Activated CD8-positive, alpha-beta memory T cell treated with anti-CD3 and anti-CD28 coated beads for 48 hours (primary cell): ENCODE data around the gene ETV1.
"Not testable (repeated sequence)": the region's sequence is repeated elsewhere in the genome, so short reads cannot be mapped to it uniquely, and the experiment has no call there.

Experiments used
- DNase-seq, 3 experiments: peaks; one replicate each; pipeline ENCODE4 v3.0.0-alpha.2; 2020; ENCODE audit warnings: low read depth in 2 of 3, low spot score in 2 of 3

Gene ETV1

DNA sequence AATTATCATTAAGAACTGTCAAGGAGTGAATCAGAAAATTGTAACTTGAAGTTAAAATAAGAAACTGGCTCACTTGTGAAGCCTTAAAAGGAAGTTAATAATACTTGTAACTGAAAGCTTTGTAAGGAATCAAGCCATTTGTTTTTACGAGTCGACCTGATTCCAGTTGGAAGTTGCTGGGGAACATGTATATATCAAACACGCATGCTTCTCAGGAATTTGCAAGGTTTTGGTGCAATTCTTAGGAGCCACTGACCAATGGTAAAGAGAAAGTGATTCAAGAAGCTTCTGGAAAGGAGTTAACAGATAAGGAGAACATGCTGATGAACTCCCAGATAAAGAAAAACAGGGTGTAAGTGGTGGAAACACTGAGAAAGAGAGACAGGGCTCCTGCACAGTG lies 56.4 kb downstream of the ETV1 start:
- no peak for DNase-seq

DNA sequence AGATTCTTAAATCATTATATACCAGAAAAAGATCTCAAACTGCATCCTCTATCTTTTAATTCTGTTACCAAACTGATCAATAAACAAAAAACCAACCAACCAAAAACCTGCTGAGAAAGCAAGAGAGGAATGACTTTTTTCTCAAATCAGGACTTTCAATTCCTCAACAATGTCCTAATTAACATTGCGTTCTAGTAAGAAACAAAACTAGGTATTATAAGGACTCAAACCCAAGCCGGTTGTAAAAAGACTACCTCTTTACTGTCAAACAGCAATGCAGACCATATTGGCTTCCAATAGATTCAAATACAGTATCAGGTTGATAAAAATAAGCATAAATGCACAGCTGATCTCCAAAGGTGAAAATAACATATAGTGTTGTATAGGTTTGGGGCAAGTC lies 57.3 kb downstream of the ETV1 start:
- DNase-seq: no peak

DNA sequence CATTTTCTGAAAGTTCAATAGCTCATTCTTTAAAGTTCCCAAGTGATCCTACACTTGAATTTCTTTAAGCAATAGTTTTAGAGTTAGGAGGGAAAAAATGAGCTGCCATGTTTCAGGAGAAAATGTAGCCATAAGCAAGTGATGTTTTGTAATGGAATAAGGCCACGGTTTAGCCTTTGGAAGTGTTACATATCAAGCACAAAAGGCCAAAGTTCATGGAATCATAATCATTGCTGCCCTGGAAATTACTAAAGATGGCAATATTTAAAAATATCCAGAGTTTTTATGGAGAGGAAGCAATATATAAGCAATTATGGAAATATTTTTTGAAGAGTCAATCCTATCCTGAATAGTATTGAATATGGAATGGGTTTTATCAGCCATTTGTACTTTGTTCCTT lies 68.4 kb downstream of the ETV1 start:
- no peak for DNase-seq

DNA sequence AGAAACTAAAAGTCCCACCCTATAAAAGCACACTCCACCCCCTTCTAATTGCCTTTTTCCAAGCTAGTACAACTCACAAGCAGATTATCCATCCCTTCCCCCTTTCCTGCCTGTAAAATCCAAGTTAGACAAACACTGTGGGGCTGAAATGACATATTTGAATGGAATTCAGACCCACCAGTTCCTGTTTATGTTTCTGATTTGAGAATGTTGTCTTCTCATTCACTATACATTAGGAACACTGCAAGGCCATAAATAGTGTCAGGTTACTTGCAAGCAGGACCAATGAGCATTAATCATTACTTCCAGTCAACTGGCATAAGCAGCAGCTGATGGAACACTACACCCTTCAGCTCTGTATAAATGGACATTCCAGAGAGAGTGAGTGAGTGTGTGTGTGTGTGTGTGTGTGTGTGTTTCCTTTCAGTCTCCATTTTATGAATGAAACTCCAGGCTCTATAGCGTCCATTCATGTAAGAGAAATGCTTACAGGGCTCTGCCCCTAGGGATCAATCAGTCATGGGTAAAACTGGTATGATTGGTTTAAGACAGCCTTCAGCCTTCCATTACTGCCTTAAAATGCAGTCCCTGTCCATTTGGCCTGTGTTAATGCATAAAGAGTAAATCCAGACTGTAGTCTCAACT lies 69.3 kb downstream of the ETV1 start:
- no peak for DNase-seq

DNA sequence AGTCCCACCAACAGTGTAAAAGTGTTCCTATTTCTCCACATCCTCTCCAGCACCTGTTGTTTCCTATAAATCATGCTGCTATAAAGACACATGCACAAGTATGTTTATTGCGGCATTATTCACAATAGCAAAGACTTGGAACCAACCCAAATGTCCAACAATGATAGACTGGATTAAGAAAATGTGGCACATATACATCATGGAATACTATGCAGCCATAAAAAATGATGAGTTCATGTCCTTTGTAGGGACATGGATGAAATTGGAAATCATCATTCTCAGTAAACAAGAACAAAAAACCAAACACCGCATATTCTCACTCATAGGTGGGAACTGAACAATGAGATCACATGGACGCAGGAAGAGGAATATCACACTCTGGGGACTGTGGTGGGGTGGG lies 71.1 kb downstream of the ETV1 start:
- not testable (repeated sequence) for DNase-seq

DNA sequence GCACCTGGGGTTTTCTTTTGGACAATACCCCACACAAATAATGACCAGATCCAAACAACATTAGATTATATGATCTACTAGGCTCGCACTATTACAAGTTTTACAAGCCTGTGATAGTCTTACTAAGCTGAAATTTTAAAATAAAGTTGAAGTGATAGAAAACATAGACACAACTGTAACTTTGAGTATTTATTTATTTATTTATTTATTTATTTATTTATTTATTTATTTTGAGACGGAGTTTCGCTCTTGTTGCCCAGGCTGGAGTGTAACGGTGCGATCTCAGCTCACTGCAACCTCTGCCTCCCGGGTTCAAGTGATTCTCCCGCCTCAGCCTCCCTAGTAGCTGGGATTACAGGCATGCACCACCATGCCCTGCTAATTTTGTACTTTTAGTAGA lies 72.4 kb downstream of the ETV1 start:
- DNase-seq: not testable (repeated sequence)

DNA sequence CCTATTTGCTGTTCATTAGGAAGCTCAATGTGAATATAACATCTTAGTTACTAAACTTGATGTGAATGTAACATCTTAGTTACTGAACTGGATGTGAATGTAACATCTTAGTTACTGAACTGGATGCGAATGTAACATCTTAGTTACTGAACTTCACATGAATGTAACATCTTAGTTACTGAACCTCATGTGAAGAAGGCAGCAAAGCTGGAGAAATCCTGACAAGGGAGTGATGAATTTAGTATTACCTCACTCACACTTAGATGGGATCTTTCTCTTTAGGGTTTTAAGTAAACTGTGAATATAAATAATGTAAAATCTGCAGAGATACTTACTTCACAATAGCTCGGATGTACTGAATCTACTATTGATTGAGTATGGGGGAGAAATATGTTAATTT lies 73.6 kb downstream of the ETV1 start:
- DNase-seq: no peak

DNA sequence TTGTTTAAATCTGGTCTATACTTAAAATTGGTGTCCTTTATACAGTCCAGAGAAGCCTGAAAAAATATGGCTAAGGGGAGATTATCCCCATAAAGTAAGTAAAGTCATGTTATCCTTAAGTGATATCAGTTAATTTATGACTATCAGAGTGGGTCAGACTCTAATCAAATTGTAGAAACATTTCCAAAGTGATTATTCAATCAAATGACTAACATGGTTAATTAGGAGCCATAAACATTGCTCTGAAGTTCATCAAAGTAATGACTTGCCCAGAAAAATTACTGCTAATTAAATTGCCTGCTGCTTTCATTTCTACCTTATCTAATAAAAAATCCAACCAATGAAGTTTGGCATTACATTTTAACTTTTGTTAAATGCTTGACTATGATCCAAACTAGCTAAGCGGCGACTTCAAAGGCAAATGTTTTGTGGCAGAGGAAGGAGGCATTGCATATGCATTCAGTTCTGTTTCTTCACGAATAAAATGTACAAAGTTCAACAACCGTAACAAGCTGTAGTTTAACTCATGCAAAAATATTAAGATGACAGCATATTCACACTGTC lies 76.7 kb downstream of the ETV1 start:
- DNase-seq: no peak

DNA sequence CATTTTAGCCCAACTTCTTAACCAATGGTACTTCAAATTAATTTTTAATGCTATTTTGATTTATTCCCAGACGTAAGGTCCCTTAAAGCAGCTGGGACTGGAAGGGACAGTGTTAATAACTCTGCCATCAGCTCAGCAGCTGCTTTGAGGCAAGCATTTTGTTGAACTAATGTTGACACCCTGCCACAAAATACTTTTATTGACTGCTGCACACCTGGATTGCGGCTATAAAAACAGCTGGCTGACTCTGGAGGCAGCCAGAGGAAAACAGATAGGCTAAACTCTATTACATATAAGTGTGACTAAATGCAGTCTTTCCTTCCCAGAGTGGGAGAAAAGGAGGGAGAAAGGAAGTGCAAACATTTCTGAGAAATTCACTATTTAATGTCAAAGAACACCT lies 77.6 kb downstream of the ETV1 start:
- no peak for DNase-seq

DNA sequence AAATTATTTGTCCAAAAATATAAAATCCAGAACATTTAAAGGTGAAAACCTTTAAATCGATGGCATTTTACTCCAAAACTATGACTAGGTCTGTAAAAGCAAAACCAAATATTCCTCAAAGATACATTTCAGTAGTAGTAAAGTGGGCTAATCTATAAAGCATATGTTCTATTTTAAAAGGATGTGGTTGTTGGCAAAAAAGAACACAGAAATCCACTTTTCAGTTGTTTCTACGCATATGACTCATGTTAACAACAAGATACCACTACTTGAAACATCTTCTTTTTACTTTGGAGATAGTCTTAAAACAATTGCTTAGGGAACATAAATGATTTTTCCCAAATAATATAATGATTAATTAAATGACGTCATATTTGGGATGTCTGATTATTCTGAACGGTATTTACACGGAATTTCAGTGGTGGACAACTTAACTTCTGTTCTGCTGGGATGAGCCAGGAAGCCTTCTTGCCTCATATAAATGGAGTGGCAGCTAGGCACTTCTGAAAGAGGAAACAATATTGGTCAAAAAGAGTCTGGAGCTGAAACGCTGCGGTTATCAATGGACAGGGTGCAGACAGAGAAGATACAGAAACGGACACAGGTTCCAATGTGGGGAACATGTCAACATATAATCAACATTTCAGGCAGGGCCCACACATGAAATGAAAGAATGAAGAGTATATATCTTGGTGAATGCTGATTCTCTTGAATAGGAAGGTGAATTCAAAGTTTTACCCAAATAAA lies 78.5 kb downstream of the ETV1 start:
- no peak for DNase-seq

DNA sequence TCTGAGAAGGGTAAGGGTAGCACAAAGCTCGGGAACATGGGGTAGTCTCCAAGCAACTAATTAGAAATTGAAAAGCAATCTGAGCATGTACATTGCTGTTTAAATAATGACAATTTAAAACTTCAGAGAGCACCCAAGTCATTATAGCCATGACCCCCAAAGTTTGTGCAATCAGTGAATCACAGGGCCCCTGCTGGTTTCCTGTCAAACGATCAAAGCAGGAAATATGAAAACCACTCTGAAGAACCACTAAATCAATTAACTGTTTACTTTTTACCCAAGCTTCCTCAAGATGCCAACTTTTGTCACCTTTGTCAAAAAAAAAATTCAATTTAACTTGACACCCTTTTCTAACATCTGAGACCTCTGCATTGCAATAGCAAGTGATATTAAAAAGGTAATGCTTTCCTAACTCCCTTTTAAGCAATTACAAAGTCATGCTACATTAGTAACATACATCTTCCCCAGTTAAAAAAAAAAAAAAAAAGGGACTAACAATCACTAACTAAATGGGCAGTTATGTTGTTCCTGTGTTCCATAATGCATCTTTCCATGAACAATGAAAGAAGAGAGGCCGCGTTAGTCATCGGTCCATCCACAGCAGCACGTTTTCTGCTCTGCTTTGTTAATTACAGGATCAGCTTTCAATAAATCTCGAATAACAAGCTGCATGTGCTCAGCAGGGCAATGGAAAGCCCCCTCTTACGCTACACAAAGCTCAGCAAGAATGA lies 80.6 kb downstream of the ETV1 start:
- DNase-seq: no peak

DNA sequence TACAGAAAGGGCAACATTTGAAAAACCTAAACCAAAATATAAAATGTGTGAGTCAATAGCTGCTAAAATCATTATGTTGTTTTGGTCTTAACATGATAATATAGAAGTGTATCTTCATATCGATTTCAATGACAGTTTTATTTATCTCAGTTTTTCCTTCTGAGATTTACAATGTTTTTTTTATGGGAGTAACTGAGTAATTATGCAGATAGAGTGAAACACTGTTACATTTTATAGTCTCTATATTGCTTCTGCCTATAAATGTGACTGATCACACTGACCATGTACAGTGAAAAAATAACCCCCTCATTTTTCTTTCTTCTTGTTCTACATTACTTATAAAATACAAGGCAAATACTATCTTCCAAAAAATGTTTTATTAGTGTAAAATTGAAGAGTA lies 81.6 kb downstream of the ETV1 start:
- DNase-seq: no peak

DNA sequence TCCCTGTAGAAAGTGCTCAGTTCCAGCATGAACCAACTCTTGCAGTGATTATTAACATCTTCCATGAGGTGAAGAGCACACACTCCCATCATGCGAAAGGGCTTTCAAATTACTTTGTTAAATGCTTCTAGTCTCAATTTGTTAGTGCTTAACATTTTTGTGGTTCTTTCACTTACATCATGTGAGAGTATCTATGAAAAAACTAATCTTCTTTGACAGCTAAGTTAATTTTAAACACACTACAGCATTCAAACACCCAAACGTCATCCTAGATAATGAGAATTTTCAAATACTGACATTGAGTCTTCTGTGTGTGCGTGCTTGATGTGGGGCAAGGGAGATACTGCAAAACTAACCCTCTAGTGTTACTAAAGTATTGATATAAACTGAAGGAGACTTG lies 84.8 kb downstream of the ETV1 start:
- DNase-seq: no peak

DNA sequence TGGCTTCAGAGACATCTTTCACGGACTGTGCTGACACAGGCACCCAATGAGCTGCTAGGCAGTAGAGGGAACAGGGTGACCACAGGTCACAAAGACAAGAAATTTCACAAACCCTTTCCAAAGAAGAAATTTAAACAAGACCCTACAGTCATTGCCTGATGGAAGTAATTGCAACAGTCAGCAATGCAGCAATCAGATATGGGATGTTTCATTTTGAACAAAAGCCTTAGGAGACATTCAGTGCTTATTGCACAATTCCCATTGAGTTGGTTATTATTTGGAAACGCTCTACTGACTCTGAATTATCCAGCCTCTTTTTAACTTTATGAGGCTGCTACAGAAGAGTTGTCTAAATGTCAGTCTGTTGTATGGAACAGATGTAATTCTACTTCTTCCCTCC lies 85.5 kb downstream of the ETV1 start:
- no peak for DNase-seq

DNA sequence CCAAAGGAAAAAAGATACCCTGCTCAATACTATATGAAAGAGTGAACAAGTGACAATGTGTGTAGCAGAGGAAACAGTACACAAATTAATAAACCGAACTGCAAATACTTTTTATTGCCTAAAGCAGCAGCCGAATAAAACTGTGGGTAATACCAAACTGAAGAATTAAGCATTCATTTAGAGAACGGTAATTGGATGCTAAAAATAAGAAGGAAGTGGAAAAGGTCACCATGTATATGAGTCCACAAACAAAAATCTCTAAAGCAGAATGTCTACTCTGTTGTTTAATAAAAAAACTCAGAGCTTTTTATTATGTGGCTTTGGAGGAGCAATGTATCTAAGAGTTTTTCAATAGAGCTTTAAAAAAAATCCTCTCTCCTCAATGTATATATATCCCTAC lies 87.9 kb downstream of the ETV1 start:
- DNase-seq: no peak

DNA sequence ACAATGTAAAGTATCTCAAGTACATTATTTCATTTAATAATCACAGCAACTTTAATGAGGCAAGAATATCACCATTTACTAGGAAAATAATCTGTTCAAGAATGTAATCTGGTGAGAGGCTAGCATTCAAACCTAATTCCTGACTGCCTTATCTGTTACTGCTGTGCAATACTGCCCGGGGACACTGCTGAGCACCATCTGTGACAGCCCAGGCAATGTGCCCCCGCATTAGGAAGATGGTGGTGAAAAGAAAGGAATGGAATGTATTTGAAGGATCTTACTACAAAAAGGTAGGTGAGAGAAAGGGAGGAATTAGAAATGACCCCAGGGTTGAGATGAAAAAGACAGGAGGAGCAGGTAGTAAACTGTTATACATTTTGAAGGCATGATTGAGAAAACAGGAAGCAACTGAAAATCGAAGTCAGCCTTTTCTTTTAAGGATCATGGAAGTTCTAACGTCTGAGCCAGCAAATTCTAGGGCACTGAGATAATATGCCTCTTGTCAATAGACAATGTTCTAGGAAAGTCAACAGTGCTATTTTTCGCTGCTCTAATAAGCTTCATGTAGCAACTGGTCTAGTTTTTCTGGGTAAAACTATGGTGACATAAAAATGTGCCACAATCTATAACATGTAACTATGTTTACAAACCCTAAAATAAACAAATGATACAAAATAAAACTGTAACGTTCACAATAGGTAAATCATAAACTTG lies 90.4 kb downstream of the ETV1 start:
- DNase-seq: no peak

DNA sequence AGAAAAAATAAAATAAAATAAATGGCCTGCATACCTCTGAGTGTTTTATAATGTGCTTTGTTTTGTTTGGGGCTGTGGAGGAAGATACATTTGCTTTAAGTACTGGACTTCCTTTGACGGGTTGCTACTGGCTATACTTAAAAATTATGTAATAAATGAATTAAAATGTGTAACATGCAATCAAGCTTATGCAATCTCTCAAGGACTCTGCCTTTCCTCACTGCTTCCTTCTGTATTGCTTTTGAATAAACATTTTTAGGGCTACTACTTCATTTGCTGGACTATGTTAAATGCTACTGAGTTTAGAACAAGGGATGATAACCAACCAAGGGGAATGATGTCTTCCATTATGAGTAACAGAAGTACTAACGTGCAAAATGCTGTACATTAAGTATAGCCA lies 91.6 kb downstream of the ETV1 start:
- no peak for DNase-seq

DNA sequence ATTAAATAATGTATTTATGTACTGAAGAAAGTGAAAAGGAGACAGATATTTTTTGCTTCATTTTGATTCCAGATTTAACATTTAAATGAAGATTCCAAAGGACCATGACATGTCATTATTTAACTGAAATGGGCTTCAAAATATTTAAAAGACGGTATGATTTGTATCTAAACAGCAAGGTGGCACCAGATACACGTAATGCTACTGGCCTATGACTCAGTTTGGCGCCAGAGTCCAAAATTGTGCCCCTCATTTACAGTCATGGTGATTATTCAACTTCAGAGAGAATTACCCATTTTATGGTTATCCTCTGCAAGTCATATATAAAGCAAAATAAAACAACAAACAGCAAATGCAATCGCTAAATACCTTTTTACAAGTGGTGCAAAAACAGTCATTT lies 94.5 kb downstream of the ETV1 start:
- DNase-seq: no peak

DNA sequence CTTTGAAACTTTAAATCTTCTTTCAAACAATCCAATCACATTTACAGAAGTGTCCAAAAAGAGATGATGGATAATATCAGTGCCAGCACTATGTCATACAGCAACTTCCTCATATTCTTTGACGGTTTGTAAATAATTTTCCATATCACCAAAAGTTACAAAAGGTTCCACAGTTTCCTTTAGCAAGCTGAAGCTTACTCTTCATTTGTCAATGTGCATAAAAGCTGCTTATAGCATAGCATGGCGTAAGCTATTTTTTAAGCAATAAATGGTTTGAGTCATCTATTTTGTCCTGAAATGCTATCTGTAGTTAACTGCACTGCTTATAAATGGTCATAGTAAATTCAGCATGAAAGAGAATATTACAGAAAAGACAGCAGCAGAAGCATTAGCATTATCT lies 95.1 kb downstream of the ETV1 start:
- DNase-seq: no peak

DNA sequence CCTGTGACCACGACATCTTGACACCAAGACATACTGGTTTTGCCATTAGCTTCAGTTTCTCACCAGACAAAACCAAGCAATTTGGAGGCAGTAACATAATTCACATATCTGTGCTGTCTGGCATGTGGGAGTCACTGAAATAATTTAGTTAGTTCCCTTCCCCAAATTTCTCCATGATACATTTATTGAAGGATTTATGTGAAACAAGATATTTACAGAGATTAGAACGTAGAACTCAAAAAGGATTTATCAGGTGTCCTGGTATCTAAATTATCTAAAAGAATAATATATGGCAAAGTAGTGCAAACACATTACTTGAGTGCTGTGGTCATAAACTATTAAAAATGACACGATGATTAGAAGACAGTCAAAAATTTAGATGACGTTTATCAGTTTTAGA lies 98.7 kb downstream of the ETV1 start:
- no peak for DNase-seq

DNA sequence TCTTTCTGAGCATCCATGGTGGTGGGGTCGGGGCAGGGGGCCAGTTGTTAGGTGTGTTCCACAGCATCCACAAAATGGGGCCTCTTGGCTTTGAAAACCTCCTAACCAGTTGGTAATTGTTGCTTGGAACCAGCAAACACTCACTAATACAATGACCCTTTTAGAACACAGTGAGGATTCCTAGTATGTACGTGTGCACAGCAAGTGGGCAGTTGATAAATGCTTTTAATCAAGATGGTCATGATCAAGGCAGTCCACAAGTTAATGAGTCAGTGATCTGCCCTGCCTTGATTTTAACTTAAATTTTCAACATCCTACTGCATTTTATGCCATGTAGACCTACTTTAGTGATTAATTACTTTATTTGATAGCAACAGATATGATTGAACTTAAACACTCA lies 103.1 kb downstream of the ETV1 start:
- no peak for DNase-seq

DNA sequence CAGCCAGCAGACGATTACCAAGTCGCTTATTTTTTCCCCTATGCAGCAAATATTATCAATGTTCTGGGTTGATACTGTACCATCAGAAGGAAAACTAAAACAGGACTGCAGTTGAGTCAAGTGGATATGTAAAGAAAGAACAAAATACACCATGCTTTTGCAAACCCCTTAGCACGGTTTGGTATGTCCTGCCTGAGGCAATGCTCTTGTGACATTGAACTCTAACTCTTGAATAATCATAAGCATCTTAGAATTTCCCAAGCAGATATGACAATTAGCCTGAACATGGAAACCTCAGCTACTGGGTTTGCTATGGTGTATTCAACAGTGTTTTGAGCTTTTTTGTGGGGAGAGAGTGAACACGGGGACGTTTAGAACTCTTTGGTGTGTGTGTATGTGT lies 107.4 kb downstream of the ETV1 start:
- DNase-seq: no peak
